ENCODE results near the gene CACNA2D4. TPM values are rescaled to one million over a fixed set of nuclear protein-coding genes. Genes with fewer than 3 reads are reported as not detected.

Gene CACNA2D4
- total and polyA plus RNA-seq, 4 donors: 1.5 to 12.6 (median 7.3) TPM

- no peak overlapping the region for H3K4me3 ChIP-seq
- ATAC-seq (ENCODE audit: insufficient read depth, low FRiP score) (no peak), DNase-seq (no peak)
- H3K9me3 ChIP-seq (ENCODE audit: control insufficient read depth in 4 of 4, insufficient read depth in 3 of 4, low read length in 3 of 4): peaks cover 0 to 2% (median 0%) of the 10 kb centered on the region in 4 donors
- 92 to 94% methylated on average over 5 of the region's 5 CpGs for WGBS, 2 donors
- H3K27me3 ChIP-seq (ENCODE audit: control insufficient read depth in 3 of 3, insufficient read depth in 3 of 3, low read length in 2 of 3): no peaks in the 10 kb centered on the region
- no peak overlapping the region for H3K27ac ChIP-seq (ENCODE audit: low read depth in 1 of 2, low read length in 1 of 2)
- H3K36me3 ChIP-seq (ENCODE audit: control insufficient read depth in 4 of 4, insufficient read depth in 4 of 4, low read length in 4 of 4): peaks cover 7 to 36% (median 15%) of the 10 kb centered on the region in 4 donors
- no peak overlapping the region for H3K9ac ChIP-seq (ENCODE audit: insufficient read depth in 1 of 2, low read length in 2 of 2)
- no peak for TF ChIP-seq CTCF (IDR thresholded peaks at IDR 0.05; ENCODE audit: control extremely low read depth, extremely low read depth)
- no peaks in the 10 kb centered on the region for H3K4me1 ChIP-seq (ENCODE audit: control insufficient read depth in 5 of 5, insufficient read depth in 5 of 5, low read length in 5 of 5)
These were observed 43.9 kb upstream of the CACNA2D4 start for GRCh38 chr12:1962051-1963020.

GRCh38 chr12:1956716-1957115 is 38.3 kb upstream of the CACNA2D4 start:
- H3K36me3 ChIP-seq (ENCODE audit: control insufficient read depth in 4 of 4, insufficient read depth in 4 of 4, low read length in 4 of 4): peaks cover 0 to 25% (median 19%) of the 10 kb centered on the region in 4 donors
- no peaks in the 10 kb centered on the region for H3K27me3 ChIP-seq (ENCODE audit: control insufficient read depth in 3 of 3, insufficient read depth in 3 of 3, low read length in 2 of 3)
- WGBS, 2 donors: 98 to 99% methylated on average over 3 of the region's 3 CpGs
- DNase-seq (no peak), ATAC-seq (ENCODE audit: insufficient read depth, low FRiP score) (no peak)
- no peak overlapping the region for H3K27ac ChIP-seq (ENCODE audit: low read depth in 1 of 2, low read length in 1 of 2)
- no peak overlapping the region for H3K4me3 ChIP-seq
- H3K4me1 ChIP-seq (ENCODE audit: control insufficient read depth in 5 of 5, insufficient read depth in 5 of 5, low read length in 5 of 5): no peaks in the 10 kb centered on the region
- no peaks in the 10 kb centered on the region for H3K9me3 ChIP-seq (ENCODE audit: control insufficient read depth in 4 of 4, insufficient read depth in 3 of 4, low read length in 3 of 4)
- no peak overlapping the region for H3K9ac ChIP-seq (ENCODE audit: insufficient read depth in 1 of 2, low read length in 2 of 2)
- no peak for TF ChIP-seq CTCF (IDR thresholded peaks at IDR 0.05; ENCODE audit: control extremely low read depth, extremely low read depth)

- Histone ChIP-seq H3K36me3 (ENCODE audit: control insufficient read depth in 4 of 4, insufficient read depth in 4 of 4, low read length in 4 of 4) (peaks cover 8 to 57% (median 44%) of the 10 kb centered on the region in 4 donors), H3K9ac (ENCODE audit: insufficient read depth in 1 of 2, low read length in 2 of 2) (no peak overlapping the region), H3K9me3 (ENCODE audit: control insufficient read depth in 4 of 4, insufficient read depth in 3 of 4, low read length in 3 of 4) (no peaks in the 10 kb centered on the region), H3K4me3 (no peak overlapping the region), H3K4me1 (ENCODE audit: control insufficient read depth in 5 of 5, insufficient read depth in 5 of 5, low read length in 5 of 5) (no peaks in the 10 kb centered on the region), H3K27me3 (ENCODE audit: control insufficient read depth in 3 of 3, insufficient read depth in 3 of 3, low read length in 2 of 3) (no peaks in the 10 kb centered on the region), H3K27ac (ENCODE audit: low read depth in 1 of 2, low read length in 1 of 2) (no peak overlapping the region)
- ATAC-seq (ENCODE audit: insufficient read depth, low FRiP score) (no peak), DNase-seq (no peak)
- 84 to 89% methylated on average over 15 of the region's 15 CpGs for WGBS, 2 donors
- no peak for TF ChIP-seq CTCF (IDR thresholded peaks at IDR 0.05; ENCODE audit: control extremely low read depth, extremely low read depth)
These were observed 31.5 kb upstream of the CACNA2D4 start for GRCh38 chr12:1949771-1950470.
